Fibroblast of upper back skin (primary cell): ENCODE results near the gene PHYKPL.
"Not testable (repeated sequence)": the region's sequence is repeated elsewhere in the genome, so short reads cannot be mapped to it uniquely, and the experiment has no call there.

Source experiments
- DNase-seq: peaks from one replicate; pipeline ENCODE4 v3.0.0-alpha.2; 2013

PHYKPL gene

GRCh38 chr5:178205749-178206047 lies 26.9 kb downstream of the PHYKPL start:
- DNase-seq, result no peak

GRCh38 chr5:178204935-178205748 lies 27.5 kb downstream of the PHYKPL start:
- DNase-seq, result peak; percentile 67

DNA sequence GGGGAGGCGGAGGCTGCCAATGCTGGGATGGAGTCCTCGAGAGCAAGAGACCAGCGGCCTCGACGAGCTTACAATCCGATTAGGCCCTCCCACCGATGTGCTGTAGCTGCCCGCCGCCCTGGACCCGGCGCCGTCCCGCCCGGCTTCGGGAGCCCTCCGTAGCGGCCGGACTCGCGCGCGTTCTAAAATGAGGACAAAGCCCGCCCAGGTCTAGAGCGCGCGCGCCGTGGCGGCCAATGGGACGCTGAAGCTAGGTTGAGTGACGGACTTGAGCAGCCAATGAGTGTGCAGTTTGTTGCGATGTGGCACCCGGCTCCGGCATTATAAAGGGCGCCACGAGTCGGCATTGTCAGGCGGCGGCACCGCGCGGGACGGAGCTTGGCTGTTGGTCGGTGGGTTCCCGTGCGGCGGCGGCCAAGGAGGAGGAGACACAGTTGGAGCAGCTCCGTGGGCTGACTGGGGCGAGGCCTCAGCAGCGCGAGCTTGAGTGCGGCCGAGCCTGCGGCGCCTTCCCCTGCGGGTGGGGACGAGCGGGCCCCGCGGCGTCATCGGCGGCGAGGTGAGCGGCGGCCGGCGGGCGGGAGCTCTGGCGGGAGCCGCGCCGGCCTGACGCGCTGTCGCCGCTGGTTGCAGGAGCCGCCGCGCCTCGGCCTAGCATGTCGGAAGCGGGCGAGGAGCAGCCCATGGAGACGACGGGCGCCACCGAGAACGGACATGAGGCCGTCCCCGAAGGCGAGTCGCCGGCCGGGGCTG lies 28.2 kb downstream of the PHYKPL start, which contains the start of gene HNRNPAB:
Gene HNRNPAB, plus strand, starts transcription at position 352 of the 753 bp plus-strand sequence. Its CDS starts 305 bp downstream, at position 657.
- DNase-seq, result peak; percentile 96

GRCh38 chr5:178203670-178204181 lies 28.9 kb downstream of the PHYKPL start:
- DNase-seq, result no peak

- no peak for DNase-seq
These were observed 30.1 kb downstream of the PHYKPL start for GRCh38 chr5:178202541-178202940.

DNA sequence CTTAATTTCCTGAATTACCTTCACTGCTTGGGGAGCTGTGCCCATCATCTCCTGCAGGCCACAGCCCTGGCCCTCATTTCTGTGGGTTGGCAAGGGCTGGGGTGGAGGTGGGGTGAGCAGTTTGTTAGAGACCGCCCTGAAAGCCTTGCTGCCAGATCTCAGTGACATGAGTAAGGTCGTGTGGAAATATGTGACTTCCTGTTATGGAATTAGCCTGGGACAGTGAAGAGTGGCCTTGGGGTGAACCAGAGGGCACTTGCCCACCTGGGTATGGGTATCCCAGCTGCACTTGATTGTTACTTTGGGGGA lies 30.7 kb downstream of the PHYKPL start:
- no peak for DNase-seq

GRCh38 chr5:178201221-178201926 lies 31.2 kb downstream of the PHYKPL start:
- peak; percentile 33 for DNase-seq

- no peak for DNase-seq
These were observed 32.8 kb downstream of the PHYKPL start for GRCh38 chr5:178199581-178200434.

DNA sequence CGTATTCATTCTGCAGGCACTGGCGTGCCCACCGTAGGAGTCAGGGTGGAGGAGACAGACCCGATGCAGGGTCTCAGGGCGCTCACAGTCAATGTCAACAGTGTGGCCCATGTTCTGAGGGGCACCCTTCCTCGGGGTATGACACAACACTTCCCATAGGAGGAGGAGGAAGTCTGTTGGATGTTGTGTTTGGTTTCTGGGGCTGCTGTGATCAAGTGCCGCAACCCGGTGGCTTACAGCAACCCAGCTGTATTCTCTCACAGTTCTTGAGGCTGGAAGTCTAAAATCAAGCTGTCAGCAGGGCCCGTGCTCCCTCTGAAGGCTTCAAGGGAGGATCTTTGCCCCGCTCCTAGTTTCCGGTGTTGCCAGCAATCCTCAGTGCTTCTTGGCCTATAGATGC lies 33.9 kb downstream of the PHYKPL start:
- DNase-seq, result no peak

DNA sequence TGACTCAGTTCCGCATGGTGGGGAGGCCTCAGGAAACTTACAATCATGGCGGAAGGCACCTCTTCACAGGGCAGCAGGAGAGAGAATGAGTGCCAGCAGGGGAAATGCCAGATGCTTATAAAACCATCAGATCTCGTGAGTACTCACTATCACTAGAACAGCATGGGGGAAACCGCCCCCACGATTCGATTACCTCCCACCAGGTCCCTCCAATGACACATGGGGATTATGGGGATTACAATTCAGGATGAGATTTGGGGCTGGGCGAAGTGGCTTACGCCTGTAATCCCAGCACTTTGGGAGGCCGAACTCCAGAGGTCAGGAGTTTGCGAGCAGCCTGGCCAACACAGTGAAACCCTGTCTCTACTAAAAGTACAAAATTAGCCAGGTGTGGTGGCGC lies 34.5 kb downstream of the PHYKPL start:
- DNase-seq, result not testable (repeated sequence)

DNA sequence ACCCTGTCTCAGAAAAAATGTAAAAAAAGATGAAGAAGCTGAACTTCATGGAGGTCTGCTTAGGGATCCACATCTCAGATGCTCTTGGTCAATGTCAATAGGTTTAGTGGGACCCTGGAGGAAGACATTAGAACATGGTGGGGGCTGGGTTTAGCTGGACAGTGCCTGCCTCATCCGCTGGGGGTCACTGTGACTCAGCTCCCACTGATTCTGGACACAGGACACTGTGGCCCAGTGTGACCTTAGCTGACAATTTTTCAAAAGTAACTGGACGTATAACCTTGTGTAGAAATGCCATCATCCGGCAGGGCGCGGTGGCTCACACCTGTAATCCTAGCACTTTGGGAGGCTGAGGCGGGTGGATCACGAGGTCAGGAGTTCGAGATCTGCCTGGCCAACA lies 35.6 kb downstream of the PHYKPL start:
- no peak for DNase-seq

DNA sequence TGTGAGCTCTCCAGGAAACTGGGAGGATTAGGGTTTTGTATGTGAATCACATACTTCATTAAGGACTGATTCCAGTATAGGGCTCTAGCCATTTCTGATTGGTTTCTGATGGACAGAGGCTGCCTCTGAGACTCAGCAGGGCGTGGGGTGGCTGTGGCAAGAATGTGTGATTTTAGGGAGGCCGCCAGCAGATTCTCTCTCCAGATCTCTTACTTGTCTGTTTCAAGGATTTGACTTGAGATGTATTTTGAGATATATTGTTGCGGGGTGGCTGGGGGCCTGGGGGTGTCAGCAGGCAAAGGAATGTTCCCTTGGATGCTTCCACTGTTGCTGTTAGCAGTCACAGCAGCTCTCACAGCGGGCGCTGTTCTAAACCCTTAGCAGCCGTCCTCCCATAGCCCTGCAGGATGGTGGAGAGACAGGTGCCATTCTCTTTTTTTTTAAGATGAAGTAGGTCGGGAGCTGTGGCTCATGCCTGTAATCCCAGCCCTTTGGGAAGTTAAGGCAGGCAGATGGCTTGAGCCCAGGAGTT lies 36.3 kb downstream of the PHYKPL start:
- DNase-seq, result no peak

- no peak for DNase-seq
These were observed 38.6 kb downstream of the PHYKPL start for GRCh38 chr5:178194026-178194425.

- DNase-seq, result no peak
These were observed 39.3 kb downstream of the PHYKPL start for GRCh38 chr5:178193251-178193809.

GRCh38 chr5:178192787-178193186 lies 39.8 kb downstream of the PHYKPL start:
- no peak for DNase-seq

DNA sequence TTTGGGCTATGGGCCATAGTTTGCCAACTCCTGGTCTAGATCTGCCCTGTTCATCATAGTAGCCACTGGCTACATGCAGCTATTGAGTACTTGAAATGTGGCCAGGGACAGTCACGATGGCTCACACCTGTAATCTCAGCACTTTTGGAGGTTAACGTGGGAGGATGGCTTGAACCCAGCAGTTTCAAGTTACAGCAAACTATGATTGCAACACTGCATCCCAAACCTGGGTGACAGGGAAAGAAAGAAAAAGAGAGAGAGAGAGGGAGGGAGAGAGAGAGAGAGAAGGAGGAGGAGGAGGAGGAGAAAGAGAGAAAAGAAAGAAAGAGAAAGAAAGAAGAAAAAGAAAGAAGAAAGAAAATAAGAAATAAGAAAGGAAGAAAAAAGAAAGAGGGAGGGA lies 40.4 kb downstream of the PHYKPL start:
- no peak for DNase-seq

- no peak for DNase-seq
These were observed 40.9 kb downstream of the PHYKPL start for GRCh38 chr5:178191661-178192060.

DNA sequence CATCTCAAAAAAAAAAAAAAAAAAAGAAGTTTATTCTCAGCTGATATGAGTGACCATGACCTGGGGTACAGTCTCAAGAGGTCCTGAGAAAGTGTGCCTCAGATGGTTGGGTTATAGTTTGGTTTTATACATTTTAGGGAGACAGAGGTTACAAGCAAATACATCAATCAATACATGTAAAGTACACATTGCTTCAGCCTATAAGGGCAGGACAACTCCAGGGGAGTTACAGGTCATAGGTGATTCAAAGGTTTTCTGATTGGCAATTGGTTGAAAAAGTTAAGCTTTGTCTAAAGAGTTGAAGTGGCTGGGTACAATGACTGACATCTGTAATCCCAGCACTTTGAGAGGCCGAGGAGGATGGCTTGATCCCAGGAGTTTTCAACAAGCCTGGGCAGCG lies 43.2 kb downstream of the PHYKPL start:
- DNase-seq, result no peak

GRCh38 chr5:178187014-178187413 lies 45.6 kb downstream of the PHYKPL start, which contains the start of gene GMCL2:
Gene GMCL2 (minus strand): TSS chr5:178187371. CDS start chr5:178187299, 72 bp downstream.
- no peak for DNase-seq

DNA sequence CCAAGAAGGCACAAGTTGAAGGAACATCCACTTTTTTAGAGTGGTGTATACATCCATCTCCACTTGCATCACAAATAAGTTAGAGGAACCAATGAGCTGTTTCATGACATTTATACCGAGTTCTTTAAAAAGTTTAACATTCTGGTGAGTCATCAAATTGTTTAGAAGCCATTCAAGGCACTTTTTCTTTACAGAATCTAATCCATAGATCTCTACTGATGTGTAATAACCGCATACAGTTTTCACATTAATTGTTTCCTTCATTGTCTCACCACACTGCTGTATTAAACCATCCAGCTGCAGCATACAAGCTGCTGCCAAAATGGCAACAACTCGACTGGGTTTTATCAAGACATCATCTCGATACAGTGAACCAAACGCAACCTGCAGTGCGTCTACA lies 46.2 kb downstream of the PHYKPL start:
- DNase-seq, result peak; percentile 61

DNA sequence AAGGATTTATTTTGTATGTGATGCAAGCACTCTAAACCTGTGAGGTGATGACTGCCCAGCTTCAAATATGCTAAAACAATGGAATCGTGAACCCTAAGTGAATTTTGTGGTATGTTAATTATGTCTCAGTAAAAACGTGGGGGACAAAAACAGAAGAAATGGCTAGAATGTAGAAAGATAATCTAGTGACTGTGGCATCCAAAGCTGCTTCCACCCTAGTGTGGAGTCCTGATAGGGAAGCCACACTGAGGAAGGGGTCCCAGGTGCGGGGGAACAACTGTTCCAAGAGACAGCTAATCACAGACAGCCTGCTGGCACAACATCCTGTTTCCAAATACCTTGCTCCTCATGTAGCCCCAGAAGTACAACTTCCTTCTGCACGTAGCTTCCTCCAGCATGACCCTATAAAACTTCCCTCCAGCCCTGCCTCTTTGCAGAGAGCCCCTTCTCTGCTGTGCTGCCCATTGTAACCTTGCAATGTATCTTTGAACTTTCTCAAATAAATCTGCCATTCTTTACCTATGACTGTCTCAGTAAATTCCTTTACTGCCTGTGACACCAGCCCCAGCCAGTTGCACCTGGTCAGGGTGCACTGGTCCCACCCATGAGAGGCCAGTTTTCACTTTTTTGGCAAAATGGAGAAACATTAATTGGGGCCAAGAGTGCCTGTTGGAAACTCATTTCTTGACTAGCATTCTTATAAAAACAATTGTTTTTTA lies 50.3 kb downstream of the PHYKPL start:
- DNase-seq, result no peak
